ENCODE results near the gene BAAT.
A peak's percentile ranks its signal among the peaks of the same experiment; 100 is the strongest.

BAAT gene

DNA sequence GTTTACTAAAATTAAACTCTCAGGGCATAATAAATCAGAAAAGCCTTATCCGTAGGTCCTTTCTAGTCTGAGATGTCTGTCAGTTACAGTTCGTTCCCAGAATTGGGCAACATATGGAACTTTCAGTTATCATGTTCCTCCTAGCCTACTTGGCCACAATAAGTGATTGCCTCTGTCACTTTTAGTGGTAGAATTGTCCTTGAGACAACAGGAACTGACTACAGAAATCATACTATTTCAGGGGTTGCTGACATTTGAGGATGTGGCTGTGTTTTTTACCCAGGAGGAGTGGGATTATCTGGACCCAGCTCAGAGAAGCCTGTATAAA lies 14.8 kb upstream of the BAAT start:
- Histone ChIP-seq H3K9me2 (replicated peaks; ENCODE audit: control insufficient read depth, low read length) (no peaks in the 10 kb centered on the region), H3K4me2 (ENCODE audit: low read length) (peak overlapping the region; percentile 69), H3K27ac (ENCODE audit: low read depth, low read length) (no peak overlapping the region), H3F3A (ENCODE audit: control insufficient read depth, insufficient read depth) (no peaks in the 10 kb centered on the region), H3K9me3 (ENCODE audit: control insufficient read depth, insufficient read depth, low read length) (peaks cover 12% of the 10 kb centered on the region; the same call in 1 of the 2 replicates), H3K27me3 (ENCODE audit: control insufficient read depth, low read length) (no peaks in the 10 kb centered on the region), H3K4me1 (ENCODE audit: control insufficient read depth, low read length) (peaks cover 26% of the 10 kb centered on the region), H3K4me3 (ENCODE audit: low read length) (peak overlapping the region; percentile 86), H4K20me1 (ENCODE audit: control insufficient read depth, insufficient read depth, low read depth, low read length) (no peaks in the 10 kb centered on the region), H3K79me2 (ENCODE audit: control insufficient read depth, low read length) (peaks cover 68% of the 10 kb centered on the region), H3K36me3 (ENCODE audit: control insufficient read depth, low read length) (peaks cover 87% of the 10 kb centered on the region)
- TF ChIP-seq, protein P1, sequence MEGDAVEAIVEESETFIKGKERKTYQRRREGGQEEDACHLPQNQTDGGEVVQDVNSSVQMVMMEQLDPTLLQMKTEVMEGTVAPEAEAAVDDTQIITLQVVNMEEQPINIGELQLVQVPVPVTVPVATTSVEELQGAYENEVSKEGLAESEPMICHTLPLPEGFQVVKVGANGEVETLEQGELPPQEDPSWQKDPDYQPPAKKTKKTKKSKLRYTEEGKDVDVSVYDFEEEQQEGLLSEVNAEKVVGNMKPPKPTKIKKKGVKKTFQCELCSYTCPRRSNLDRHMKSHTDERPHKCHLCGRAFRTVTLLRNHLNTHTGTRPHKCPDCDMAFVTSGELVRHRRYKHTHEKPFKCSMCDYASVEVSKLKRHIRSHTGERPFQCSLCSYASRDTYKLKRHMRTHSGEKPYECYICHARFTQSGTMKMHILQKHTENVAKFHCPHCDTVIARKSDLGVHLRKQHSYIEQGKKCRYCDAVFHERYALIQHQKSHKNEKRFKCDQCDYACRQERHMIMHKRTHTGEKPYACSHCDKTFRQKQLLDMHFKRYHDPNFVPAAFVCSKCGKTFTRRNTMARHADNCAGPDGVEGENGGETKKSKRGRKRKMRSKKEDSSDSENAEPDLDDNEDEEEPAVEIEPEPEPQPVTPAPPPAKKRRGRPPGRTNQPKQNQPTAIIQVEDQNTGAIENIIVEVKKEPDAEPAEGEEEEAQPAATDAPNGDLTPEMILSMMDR (IDR thresholded peaks at IDR 0.05; ENCODE audit: low read depth, low read length, poor library complexity, severe bottlenecking), result no peak
- no peak for TF ChIP-seq EZH2phosphoT487 (IDR thresholded peaks at IDR 0.05; ENCODE audit: borderline replicate concordance, low read length)

DNA sequence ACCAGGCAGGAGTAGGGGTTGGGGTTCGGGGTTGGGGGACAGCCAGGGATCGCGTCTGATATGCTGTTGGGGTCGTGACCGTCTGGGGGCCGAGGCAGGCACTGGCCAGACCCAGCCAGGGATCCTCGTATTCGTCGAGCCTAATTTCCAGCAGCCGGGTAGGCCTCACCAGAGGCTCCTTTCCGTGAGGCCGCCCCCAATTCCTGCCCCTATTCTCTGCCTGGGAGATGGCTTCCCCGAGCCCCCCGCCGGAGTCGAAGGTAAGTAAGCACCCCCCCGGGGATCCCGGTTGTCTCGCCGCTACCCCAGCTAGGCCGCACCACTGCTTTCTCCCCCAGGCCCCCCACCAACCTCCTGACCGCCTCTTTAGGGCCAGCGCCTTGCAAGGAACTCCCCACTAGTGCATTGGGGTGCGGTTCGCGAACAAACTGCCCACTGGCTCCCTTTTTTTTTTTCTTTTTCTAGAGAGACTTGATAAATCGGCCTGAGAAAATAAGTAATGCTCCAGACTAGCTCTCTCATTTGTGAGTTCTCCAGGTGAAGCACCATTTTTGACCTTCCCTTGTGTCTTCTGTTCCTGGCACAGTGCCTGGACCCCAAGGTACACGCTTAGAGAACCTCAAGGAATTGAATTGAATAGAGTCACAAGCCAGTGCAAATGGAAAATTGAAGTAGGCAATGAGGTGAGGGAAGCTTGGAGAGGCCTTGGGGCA lies 14.3 kb upstream of the BAAT start:
- no peaks in the 10 kb centered on the region for H3K9me2 ChIP-seq (replicated peaks; ENCODE audit: control insufficient read depth, low read length)
- H3K27ac ChIP-seq (ENCODE audit: low read depth, low read length), result peak overlapping the region; percentile 24
- no peaks in the 10 kb centered on the region for H3K27me3 ChIP-seq (ENCODE audit: control insufficient read depth, low read length)
- peaks cover 15% of the 10 kb centered on the region; the same call in 1 of the 2 replicates for H3K9me3 ChIP-seq (ENCODE audit: control insufficient read depth, insufficient read depth, low read length)
- H4K20me1 ChIP-seq (ENCODE audit: control insufficient read depth, insufficient read depth, low read depth, low read length), result no peaks in the 10 kb centered on the region
- H3K4me2 ChIP-seq (ENCODE audit: low read length), result peak overlapping the region; percentile 69
- peaks cover 26% of the 10 kb centered on the region for H3K4me1 ChIP-seq (ENCODE audit: control insufficient read depth, low read length)
- H3K36me3 ChIP-seq (ENCODE audit: control insufficient read depth, low read length), result peaks cover 87% of the 10 kb centered on the region
- no peaks in the 10 kb centered on the region for H3F3A ChIP-seq (ENCODE audit: control insufficient read depth, insufficient read depth)
- peak overlapping the region; percentile 86 for H3K4me3 ChIP-seq (ENCODE audit: low read length)
- peaks cover 73% of the 10 kb centered on the region for H3K79me2 ChIP-seq (ENCODE audit: control insufficient read depth, low read length)
- no peak for TF ChIP-seq EZH2phosphoT487 (IDR thresholded peaks at IDR 0.05; ENCODE audit: borderline replicate concordance, low read length)
- TF ChIP-seq, protein P1 (IDR thresholded peaks at IDR 0.05; ENCODE audit: low read depth, low read length, poor library complexity, severe bottlenecking), result no peak

DNA sequence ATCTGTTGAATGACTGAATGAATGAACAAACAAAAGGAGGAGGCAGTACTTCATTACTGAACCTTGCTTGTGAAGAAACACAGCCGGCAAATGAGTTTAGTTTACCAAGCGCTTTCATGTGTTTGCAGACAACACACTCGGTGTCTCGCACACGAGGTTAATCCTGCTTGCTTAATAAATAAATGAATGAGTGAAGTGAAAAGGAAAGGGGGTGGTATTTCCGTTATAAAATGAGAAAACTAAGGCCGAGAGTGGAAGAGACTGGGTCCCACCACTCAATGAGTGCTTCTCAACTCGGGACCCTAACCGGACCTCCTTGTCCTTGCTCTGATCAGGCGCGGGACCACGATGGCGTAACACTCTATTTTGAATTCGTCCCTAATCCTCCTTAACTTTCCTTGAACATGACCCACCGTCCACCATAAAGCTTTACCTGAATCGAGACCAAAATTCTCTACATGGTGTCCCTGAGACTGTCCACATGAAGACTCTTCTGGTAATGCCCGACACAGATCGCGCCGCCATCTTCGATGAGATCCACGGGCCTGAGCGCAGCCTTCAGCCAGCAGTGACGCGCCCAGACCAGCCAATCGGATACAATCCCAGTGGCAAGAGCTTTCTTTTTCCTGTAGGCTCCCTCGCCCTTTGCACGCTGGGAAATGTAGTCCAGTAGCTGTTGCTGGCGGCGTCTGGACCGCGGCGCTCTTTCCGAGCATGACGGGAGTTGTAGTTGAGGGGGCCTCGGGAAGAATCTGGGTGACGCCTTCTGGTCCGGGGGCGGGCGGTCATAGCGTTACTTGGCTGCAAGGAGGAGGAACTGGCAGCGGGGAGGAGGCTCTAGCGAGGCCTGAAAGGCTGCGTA lies 13.5 kb upstream of the BAAT start, which contains the start of the genes MRPL50 and ZNF189:
Gene MRPL50 (minus strand): TSS at position 551 of the 862 bp plus-strand sequence. CDS start 26 bp downstream, at position 525.
Gene ZNF189 (plus strand): TSS at position 784 of the 862 bp plus-strand sequence. CDS start 306 bp downstream, outside the sequence.
- Histone ChIP-seq H3K4me3 (ENCODE audit: low read length) (peak within 1 kb of the TSS; percentile 86), H3K79me2 (ENCODE audit: control insufficient read depth, low read length) (peaks cover 81% of the 10 kb centered on the region), H3K27me3 (ENCODE audit: control insufficient read depth, low read length) (no peaks in the 10 kb centered on the region), H3K36me3 (ENCODE audit: control insufficient read depth, low read length) (peaks cover 86% of the 10 kb centered on the region), H3K27ac (ENCODE audit: low read depth, low read length) (peak within 1 kb of the TSS; percentile 35), H3K9me3 (ENCODE audit: control insufficient read depth, insufficient read depth, low read length) (peaks cover 21% of the 10 kb centered on the region; the same call in 1 of the 2 replicates), H3K9me2 (replicated peaks; ENCODE audit: control insufficient read depth, low read length) (no peaks in the 10 kb centered on the region), H3K4me2 (ENCODE audit: low read length) (peak within 1 kb of the TSS; percentile 83), H3K4me1 (ENCODE audit: control insufficient read depth, low read length) (peaks cover 26% of the 10 kb centered on the region), H3F3A (ENCODE audit: control insufficient read depth, insufficient read depth) (no peaks in the 10 kb centered on the region), H4K20me1 (ENCODE audit: control insufficient read depth, insufficient read depth, low read depth, low read length) (no peaks in the 10 kb centered on the region)
- TF ChIP-seq, protein P1 (IDR thresholded peaks at IDR 0.05; ENCODE audit: low read depth, low read length, poor library complexity, severe bottlenecking), result no peak
- no peak for TF ChIP-seq EZH2phosphoT487 (IDR thresholded peaks at IDR 0.05; ENCODE audit: borderline replicate concordance, low read length)

All from DOHH2 (cell line).